ENCODE data around the gene NCKIPSD.

NCKIPSD gene

GRCh38 chr3:48629894-48630293 is 55.8 kb downstream of the NCKIPSD start:
- no peaks in the 10 kb centered on the region for H3K9me2 ChIP-seq (replicated peaks; ENCODE audit: insufficient read depth, low read length)
- H3F3A ChIP-seq (ENCODE audit: insufficient read depth, low read length): no peaks in the 10 kb centered on the region
- no peak for DNase-seq
- no peak for TF ChIP-seq EZH2 (optimal IDR thresholded peaks at IDR 0.05; ENCODE audit: low read depth, low read length)
- no peak for TF ChIP-seq CTCF (IDR thresholded peaks at IDR 0.05; ENCODE audit: low read length)
- no peak for TF ChIP-seq EZH2phosphoT487 (IDR thresholded peaks at IDR 0.05; ENCODE audit: low read length)
- H3K9me3 ChIP-seq (replicated peaks; ENCODE audit: insufficient read depth, low read length): no peaks in the 10 kb centered on the region
- H2AFZ ChIP-seq (ENCODE audit: low read length): no peak overlapping the region
- no peaks in the 10 kb centered on the region for H3K36me3 ChIP-seq (replicated peaks; ENCODE audit: insufficient read depth, low read length)
- H3K4me2 ChIP-seq (ENCODE audit: low read depth, low read length): no peak overlapping the region
- H3K79me2 ChIP-seq (ENCODE audit: low read length): no peaks in the 10 kb centered on the region
- H3K9ac ChIP-seq (ENCODE audit: low read length): no peak overlapping the region
- no peaks in the 10 kb centered on the region for H4K20me1 ChIP-seq (ENCODE audit: insufficient read depth, low read length)
- no peaks in the 10 kb centered on the region for H3K27me3 ChIP-seq (replicated peaks; ENCODE audit: insufficient read depth, low read length)
- H3K4me3 ChIP-seq (ENCODE audit: low read length): no peak overlapping the region
- no peak overlapping the region for H3K27ac ChIP-seq (ENCODE audit: low read length)
- 0 out of 2 replicates have a peak, but pooled peaks cover 5% of the 10 kb centered on the region for H3K4me1 ChIP-seq (ENCODE audit: low read length)

- H3K9me3 ChIP-seq (replicated peaks; ENCODE audit: insufficient read depth, low read length): no peaks in the 10 kb centered on the region
- no peaks in the 10 kb centered on the region for H3F3A ChIP-seq (ENCODE audit: insufficient read depth, low read length)
- DNase-seq: no peak
- no peak for TF ChIP-seq CTCF (IDR thresholded peaks at IDR 0.05; ENCODE audit: low read length)
- no peak for TF ChIP-seq EZH2 (optimal IDR thresholded peaks at IDR 0.05; ENCODE audit: low read depth, low read length)
- no peak for TF ChIP-seq EZH2phosphoT487 (IDR thresholded peaks at IDR 0.05; ENCODE audit: low read length)
- H3K27ac ChIP-seq (ENCODE audit: low read length): no peak overlapping the region
- no peaks in the 10 kb centered on the region for H3K79me2 ChIP-seq (ENCODE audit: low read length)
- H3K4me1 ChIP-seq (ENCODE audit: low read length): no peaks in the 10 kb centered on the region
- H3K4me2 ChIP-seq (ENCODE audit: low read depth, low read length): no peak overlapping the region
- no peak overlapping the region for H3K9ac ChIP-seq (ENCODE audit: low read length)
- H3K27me3 ChIP-seq (replicated peaks; ENCODE audit: insufficient read depth, low read length): no peaks in the 10 kb centered on the region
- H4K20me1 ChIP-seq (ENCODE audit: insufficient read depth, low read length): no peaks in the 10 kb centered on the region
- no peak overlapping the region for H3K4me3 ChIP-seq (ENCODE audit: low read length)
- H3K9me2 ChIP-seq (replicated peaks; ENCODE audit: insufficient read depth, low read length): no peaks in the 10 kb centered on the region
- no peaks in the 10 kb centered on the region for H3K36me3 ChIP-seq (replicated peaks; ENCODE audit: insufficient read depth, low read length)
- H2AFZ ChIP-seq (ENCODE audit: low read length): no peak overlapping the region
Observed at GRCh38 chr3:48628277-48629017, 57.3 kb downstream of the NCKIPSD start.

- no peak for DNase-seq
- no peaks in the 10 kb centered on the region for H3K36me3 ChIP-seq (replicated peaks; ENCODE audit: insufficient read depth, low read length)
Observed at GRCh38 chr3:48625600-48625999, 60.1 kb downstream of the NCKIPSD start.

More at GRCh38 chr3:48625600-48625999, 60.1 kb downstream of the NCKIPSD start:
- H3K4me3 ChIP-seq (ENCODE audit: low read length): no peak overlapping the region
- no peaks in the 10 kb centered on the region for H3K9me3 ChIP-seq (replicated peaks; ENCODE audit: insufficient read depth, low read length)
- H3K79me2 ChIP-seq (ENCODE audit: low read length): no peaks in the 10 kb centered on the region
- H2AFZ ChIP-seq (ENCODE audit: low read length): no peak overlapping the region
- no peaks in the 10 kb centered on the region for H3K27me3 ChIP-seq (replicated peaks; ENCODE audit: insufficient read depth, low read length)
- H3K4me2 ChIP-seq (ENCODE audit: low read depth, low read length): no peak overlapping the region
- H3K4me1 ChIP-seq (ENCODE audit: low read length): no peaks in the 10 kb centered on the region
- H3K9me2 ChIP-seq (replicated peaks; ENCODE audit: insufficient read depth, low read length): no peaks in the 10 kb centered on the region
- no peaks in the 10 kb centered on the region for H3F3A ChIP-seq (ENCODE audit: insufficient read depth, low read length)
- TF ChIP-seq CTCF (IDR thresholded peaks at IDR 0.05; ENCODE audit: low read length) (no peak), EZH2phosphoT487 (IDR thresholded peaks at IDR 0.05; ENCODE audit: low read length) (no peak), EZH2 (optimal IDR thresholded peaks at IDR 0.05; ENCODE audit: low read depth, low read length) (no peak)
- no peaks in the 10 kb centered on the region for H4K20me1 ChIP-seq (ENCODE audit: insufficient read depth, low read length)
- no peak overlapping the region for H3K27ac ChIP-seq (ENCODE audit: low read length)
- H3K9ac ChIP-seq (ENCODE audit: low read length): no peak overlapping the region
